H1 (cell line): ENCODE measurements around the gene ASB8. TPM values are rescaled to one million over a fixed set of nuclear protein-coding genes. Genes with fewer than 3 reads are reported as not detected.

Experiments
- CTCF ChIA-PET: fragments of 300-600 bp; sonication (Branson Sonifier 250); formaldehyde crosslinking; loops from one replicate; lab custom pipeline; 2021; ENCODE audit not compliant: partially characterized antibody; lab: Charles Lee
- POLR2A ChIA-PET: fragments of 300-600 bp; sonication (Branson Sonifier 250); formaldehyde crosslinking; loops from one replicate; lab custom pipeline; 2021; ENCODE audit warnings: inconsistent platforms; ENCODE audit not compliant: partially characterized antibody; lab: Charles Lee
- DNase-seq, 2 experiments: peaks; one replicate each; pipeline versions ENCODE4 v3.0.0 to v3.0.0-alpha.2; 2010 to 2022; ENCODE audit warnings: low spot score in 2 of 2, low read depth in 1 of 2, mixed read lengths in 1 of 2
- FAIRE-seq: peaks from 2 replicates; lab custom pipeline; 2011; peaks lifted over from hg19 to GRCh38; lab: Jason Lieb, UNC
- H2AFZ ChIP-seq: 2 replicates; pipeline ENCODE4 v1.8.1; 2012; ENCODE audit warnings: low read length, inconsistent platforms
- H2AK5ac ChIP-seq: 2 replicates; pipeline ENCODE4 v1.6.1; 2013; ENCODE audit warnings: low read depth, low read length
- H2BK120ac ChIP-seq: replicated peaks from 2 replicates; pipeline ENCODE3; 2013; ENCODE audit warnings: low read depth, low read length, inconsistent platforms
- H2BK12ac ChIP-seq: 2 replicates; pipeline ENCODE4 v1.6.1; 2013; ENCODE audit warnings: low read depth, low read length
- H2BK15ac ChIP-seq: 2 replicates; pipeline ENCODE4 v1.6.1; 2013; ENCODE audit warnings: low read length
- H2BK20ac ChIP-seq: 2 replicates; pipeline ENCODE4 v1.6.1; 2013; ENCODE audit warnings: low read length
- H2BK5ac ChIP-seq: 2 replicates; pipeline ENCODE4 v1.6.1; 2013; ENCODE audit warnings: low read depth, low read length
- H3K14ac ChIP-seq: 2 replicates; pipeline ENCODE4 v1.6.1; 2013; ENCODE audit warnings: inconsistent platforms; ENCODE audit not compliant: insufficient read length
- H3K18ac ChIP-seq: 2 replicates; pipeline ENCODE4 v1.6.1; 2013; ENCODE audit warnings: low read length; ENCODE audit errors: extremely low read depth
- H3K23ac ChIP-seq: 2 replicates; pipeline ENCODE4 v1.6.1; 2013; ENCODE audit warnings: inconsistent platforms; ENCODE audit not compliant: insufficient read length
- H3K23me2 ChIP-seq: 2 replicates; pipeline ENCODE4 v1.6.1; 2013; ENCODE audit warnings: low read depth, low read length
- H3K27ac ChIP-seq: 2 replicates; pipeline ENCODE4 v1.6.1; 2011; ENCODE audit warnings: low read depth, low read length, inconsistent platforms
- H3K27me3 ChIP-seq, 4 experiments: replicated peaks in 1 of 4; 1 replicate in 1 of 4; 2 replicates in 3 of 4; pipeline versions ENCODE4 v1.6.1 to v1.8.1; 2011 to 2013; ENCODE audit warnings: low read length in 3 of 4, mild to moderate bottlenecking in 3 of 4, inconsistent platforms in 2 of 4, mixed read lengths in 2 of 4, moderate library complexity in 1 of 4; ENCODE audit not compliant: control insufficient read depth in 3 of 4, insufficient read depth in 3 of 4; ENCODE audit errors: extremely low read depth in 1 of 4
- H3K36me3 ChIP-seq, 4 experiments: 2 replicates each; pipeline versions ENCODE4 v1.6.1 to v1.8.1; 2011 to 2013; ENCODE audit warnings: mild to moderate bottlenecking in 4 of 4, low read length in 3 of 4, moderate library complexity in 2 of 4, control low read depth in 1 of 4, inconsistent platforms in 1 of 4; ENCODE audit not compliant: insufficient read depth in 4 of 4, control insufficient read depth in 2 of 4
- H3K4ac ChIP-seq: replicated peaks from 2 replicates; pipeline ENCODE3; 2013; ENCODE audit warnings: low read length, low read depth, mixed read lengths, inconsistent platforms; ENCODE audit not compliant: insufficient read length
- H3K4me1 ChIP-seq, 4 experiments: replicated peaks in 1 of 4; 1 replicate in 1 of 4; 2 replicates in 3 of 4; pipeline versions ENCODE4 v1.6.1 to v1.8.1; 2011 to 2013; ENCODE audit warnings: low read length in 3 of 4, inconsistent platforms in 2 of 4, mixed read lengths in 1 of 4; ENCODE audit not compliant: insufficient read depth in 4 of 4, control insufficient read depth in 3 of 4
- H3K4me2 ChIP-seq, 2 experiments: 2 replicates each; pipeline versions ENCODE4 v1.6.1 to v1.8.1; 2011 to 2013; ENCODE audit warnings: low read depth in 2 of 2, low read length in 2 of 2, control low read depth in 1 of 2, inconsistent platforms in 1 of 2, mild to moderate bottlenecking in 1 of 2; ENCODE audit not compliant: insufficient read depth in 1 of 2
- H3K4me3 ChIP-seq, 4 experiments: fragments of 200-600, 300-600 bp in 1 of 4; sonication (generic), shearing (Covaris generic), sonication (Bioruptor Twin) in 1 of 4; 2 replicates each; pipeline versions ENCODE4 v1.5.1 to v1.8.1; 2011 to 2016; ENCODE audit warnings: low read length in 4 of 4, low read depth in 3 of 4, control low read depth in 2 of 4, inconsistent platforms in 2 of 4, mild to moderate bottlenecking in 2 of 4, mixed read lengths in 1 of 4, moderate library complexity in 1 of 4; ENCODE audit not compliant: insufficient read depth in 2 of 4; ENCODE audit errors: extremely low read depth in 1 of 4
- H3K56ac ChIP-seq: replicated peaks from 2 replicates; pipeline ENCODE3; 2013; ENCODE audit warnings: low read depth, mild to moderate bottlenecking, mixed read lengths, low read length, inconsistent platforms; ENCODE audit not compliant: insufficient read length
- H3K79me1 ChIP-seq: 2 replicates; pipeline ENCODE4 v1.6.1; 2013; ENCODE audit warnings: low read depth, low read length, control low read depth
- H3K79me2 ChIP-seq, 2 experiments: 2 replicates each; pipeline versions ENCODE4 v1.6.1 to v1.8.1; 2012 to 2013; ENCODE audit warnings: low read length in 2 of 2, mild to moderate bottlenecking in 2 of 2, inconsistent platforms in 1 of 2; ENCODE audit not compliant: insufficient read depth in 2 of 2, control insufficient read depth in 1 of 2
- H3K9ac ChIP-seq, 4 experiments: replicated peaks in 1 of 4; 1 replicate in 1 of 4; 2 replicates in 3 of 4; pipeline versions ENCODE4 v1.6.1 to v1.8.1; 2011 to 2013; ENCODE audit warnings: low read depth in 3 of 4, low read length in 3 of 4, control low read depth in 2 of 4, mild to moderate bottlenecking in 2 of 4, moderate library complexity in 2 of 4, inconsistent platforms in 1 of 4; ENCODE audit errors: extremely low read depth in 1 of 4
- H3K9me3 ChIP-seq, 2 experiments: 2 replicates each; pipeline versions ENCODE4 v1.6.1 to v1.8.1; 2012 to 2013; ENCODE audit warnings: mild to moderate bottlenecking in 2 of 2, moderate library complexity in 2 of 2, control low read depth in 1 of 2, inconsistent platforms in 1 of 2, low read depth in 1 of 2, low read length in 1 of 2, mixed read lengths in 1 of 2; ENCODE audit not compliant: insufficient read depth in 2 of 2
- H4K20me1 ChIP-seq, 2 experiments: replicated peaks in 1 of 2; 2 replicates each; pipeline versions ENCODE3 to v1.8.1; 2011 to 2013; ENCODE audit warnings: inconsistent platforms in 2 of 2, low read length in 2 of 2, mild to moderate bottlenecking in 1 of 2; ENCODE audit not compliant: insufficient read depth in 2 of 2, control insufficient read depth in 1 of 2
- H4K5ac ChIP-seq: 2 replicates; pipeline ENCODE4 v1.6.1; 2013; ENCODE audit warnings: low read length, low read depth, mixed read lengths, inconsistent platforms; ENCODE audit not compliant: insufficient read length
- H4K8ac ChIP-seq: 2 replicates; pipeline ENCODE4 v1.8.0; 2013; ENCODE audit warnings: mild to moderate bottlenecking, moderate library complexity, low read length, inconsistent platforms; ENCODE audit not compliant: insufficient read depth; ENCODE audit errors: extremely low read depth
- H4K91ac ChIP-seq: replicated peaks from 2 replicates; pipeline ENCODE3; 2013; ENCODE audit warnings: low read length, mixed read lengths, inconsistent platforms; ENCODE audit not compliant: insufficient read length
- BRCA1 ChIP-seq: IDR thresholded peaks from 2 replicates; pipeline ENCODE4 v1.6.1; 2012; ENCODE audit warnings: low read depth, low read length, improper control_type of control experiment
- CBX8 ChIP-seq: fragments of 300-800, 300-1000 bp; sonication (generic); IDR thresholded peaks from 2 replicates; pipeline ENCODE4 v1.7.1; 2016; ENCODE audit warnings: low read depth, low read length, borderline replicate concordance
- CHD2 ChIP-seq: IDR thresholded peaks from 2 replicates; pipeline ENCODE4 v1.6.1; 2012; ENCODE audit warnings: low read length, improper control_type of control experiment
- CTBP2 ChIP-seq: IDR thresholded peaks from 2 replicates; pipeline ENCODE4 v1.7.0; 2011; ENCODE audit warnings: borderline replicate concordance, mild to moderate bottlenecking, moderate library complexity, mixed read lengths, low read length; ENCODE audit not compliant: insufficient read depth, insufficient read length
- EZH2 ChIP-seq: fragments of 200-600 bp; sonication (generic); IDR thresholded peaks from 2 replicates; pipeline ENCODE4 v1.7.1; 2012; ENCODE audit warnings: low read depth, mild to moderate bottlenecking, moderate library complexity, low read length, inconsistent platforms; ENCODE audit not compliant: severe bottlenecking
- HDAC6 ChIP-seq: IDR thresholded peaks from one replicate; pipeline ENCODE4 v1.7.1; 2012; ENCODE audit warnings: low read depth, mild to moderate bottlenecking, inconsistent platforms, low read length, moderate library complexity
- JUN ChIP-seq: IDR thresholded peaks from 2 replicates; pipeline ENCODE4 v1.6.1; 2011; ENCODE audit warnings: low read depth, mild to moderate bottlenecking, improper control_type of control experiment, low read length
- KDM4A ChIP-seq: IDR thresholded peaks from one replicate; pipeline ENCODE4 v1.7.1; 2012; ENCODE audit warnings: low read depth, mild to moderate bottlenecking, moderate library complexity, low read length, inconsistent platforms; ENCODE audit not compliant: severe bottlenecking
- PHF8 ChIP-seq: fragments of 200-600 bp; sonication (generic); conservative IDR thresholded peaks from 2 replicates; pipeline ENCODE4 v1.7.1; 2012; ENCODE audit warnings: low read depth, mild to moderate bottlenecking, inconsistent platforms, low read length, moderate library complexity
- SAP30 ChIP-seq: fragments of 300-600 bp; sonication (generic); IDR thresholded peaks from 2 replicates; pipeline ENCODE4 v1.7.1; 2012; ENCODE audit warnings: low read length, moderate library complexity, mild to moderate bottlenecking, inconsistent platforms; ENCODE audit not compliant: insufficient read depth, insufficient replicate concordance
- SP2 ChIP-seq: IDR thresholded peaks from 2 replicates; pipeline ENCODE4 v1.6.1; 2012; ENCODE audit warnings: mild to moderate bottlenecking, low read length, inconsistent platforms
- YY1 ChIP-seq: IDR thresholded peaks from 2 replicates; pipeline ENCODE4 v1.6.1; 2011; ENCODE audit warnings: low read depth, mild to moderate bottlenecking, low read length
- ZNF274 ChIP-seq: IDR thresholded peaks from 2 replicates; pipeline ENCODE4 v1.7.0; 2012; ENCODE audit warnings: low read length, borderline replicate concordance; ENCODE audit errors: extremely low read depth
- WGBS, 2 experiments: shearing (Covaris generic) in 1 of 2; methylation state at CpG; one replicate each; pipeline versions ENCODE4 v1.1.6 to v1.1.7; 2013 to 2015; ENCODE audit warnings: low lambda C conversion rate in 2 of 2, mixed read lengths in 2 of 2, inconsistent platforms in 1 of 2, low coverage in 1 of 2, missing lambda C conversion rate in 1 of 2; ENCODE audit not compliant: insufficient replicate concordance in 2 of 2, insufficient coverage in 1 of 2, insufficient read length in 1 of 2; ENCODE audit errors: extremely low coverage in 1 of 2, missing lambda C conversion rate in 1 of 2; 5-methylcytosine and 5-hydroxymethylcytosine counted together
- polyA plus RNA-seq, 7 experiments: library from polyadenylated mRNA; depleted of rRNA in 3 of 7; stranded (reverse) in 5 of 7; unstranded in 2 of 7; fragments of >200 nt in 5 of 7; fragments of 200-250 nt in 2 of 7; gene quantifications; 1 replicate in 5 of 7; 2 replicates in 1 of 7; 4 replicates in 1 of 7; pipeline versions ENCODE4 v1.2.1 to v1.2.3, GENCODE V29; 2011 to 2013; ENCODE audit warnings: missing spikeins in 2 of 7, mixed read lengths in 2 of 7
- total RNA-seq: library from RNA; stranded (reverse); fragmentation: NEBNext Ultra II Directional; extraction: Animal tissue kit (Norgen Biotek cat#: 25700); gene quantifications from 2 replicates; pipeline ENCODE4 v1.2.1, GENCODE V29; 2021
- TF ChIP-seq, protein P1 (sequence below): IDR thresholded peaks from 2 replicates; pipeline ENCODE4 v1.6.1; 2012; ENCODE audit warnings: inconsistent platforms

Gene ASB8
- total and polyA plus RNA-seq, 2 of the 8 experiments (the other 6 are each of a cell fraction or from before 2014, with no cell fraction given), result 3.8 to 8.3 TPM

DNA sequence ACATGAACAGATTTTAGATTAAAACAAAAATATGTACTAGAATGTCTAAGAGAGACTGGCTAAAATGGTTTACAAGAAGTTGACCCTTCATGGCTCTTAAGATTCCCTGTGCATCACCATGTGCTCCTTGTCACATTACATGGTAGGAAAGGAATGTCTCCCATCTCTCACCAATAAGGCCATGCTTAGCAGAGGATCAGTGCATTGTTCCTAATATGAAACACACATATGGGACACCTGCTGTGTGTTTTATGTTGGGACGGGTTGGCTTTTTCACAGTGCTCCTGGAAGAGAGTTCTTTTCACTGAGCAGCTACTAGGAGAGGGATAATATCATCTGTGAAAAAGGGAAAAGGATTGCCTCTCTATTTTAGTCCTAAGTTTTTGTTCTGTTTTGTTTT is 28.5 kb downstream of the ASB8 start:
- FAIRE-seq (no peak), DNase-seq (no peak)
- Histone ChIP-seq H3K27ac (no peak overlapping the region), H3K27me3 (no peaks in the 10 kb centered on the region), H3K18ac (no peak overlapping the region), H4K8ac (no peak overlapping the region), H3K23ac (no peak overlapping the region), H2BK120ac (no peak overlapping the region), H2AFZ (no peak overlapping the region), H2BK5ac (no peak overlapping the region), H2BK20ac (no peak overlapping the region), H3K14ac (no peak overlapping the region), H3K9ac (no peak overlapping the region), H3K79me1 (no peaks in the 10 kb centered on the region), H3K36me3 (peaks cover 9 to 89% (median 61%) of the 10 kb centered on the region in 4 experiments), H4K5ac (no peak overlapping the region), H3K4ac (no peak overlapping the region), H3K79me2 (0 out of 4 replicates have a peak, but pooled peaks cover 0 to 2% of the 10 kb centered on the region in 2 experiments), H3K23me2 (no peaks in the 10 kb centered on the region), H3K4me3 (no peak overlapping the region), H2BK15ac (no peak overlapping the region), H2AK5ac (no peak overlapping the region), H3K56ac (no peak overlapping the region), H2BK12ac (no peak overlapping the region), H4K20me1 (peaks cover 0 to 5% of the 10 kb centered on the region in 2 experiments), H4K91ac (no peak overlapping the region), H3K9me3 (no peaks in the 10 kb centered on the region), H3K4me1 (no peaks in the 10 kb centered on the region), H3K4me2 (no peak overlapping the region)
- CTCF ChIA-PET, result interaction anchor here (0.9 to 1.5 kb wide), 3 partner anchors 9 to 36 kb away, joined by 3 to 5 read pairs (median 5); no protein-coding TSS in a partner anchor
- POLR2A ChIA-PET, result interaction anchor here (1.0 kb wide), 1 partner anchor 16 kb away, joined by 3 read pairs; no protein-coding TSS in a partner anchor
- 94% methylated on average over 1 of the region's 1 CpG; no CpG with 5 or more reads in 1 of the 2 experiments for WGBS, 2 experiments
- TF ChIP-seq SP2 (no peak), CTBP2 (no peak), KDM4A (no peak), ZNF274 (no peak), EZH2 (no peak), CBX8 (no peak), SAP30 (no peak), HDAC6 (no peak), YY1 (no peak), BRCA1 (no peak), JUN (no peak), PHF8 (no peak), CHD2 (no peak)
- TF ChIP-seq, protein P1, sequence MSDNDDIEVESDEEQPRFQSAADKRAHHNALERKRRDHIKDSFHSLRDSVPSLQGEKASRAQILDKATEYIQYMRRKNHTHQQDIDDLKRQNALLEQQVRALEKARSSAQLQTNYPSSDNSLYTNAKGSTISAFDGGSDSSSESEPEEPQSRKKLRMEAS, result no peak
